HepG2 (cell line): ENCODE data around the gene ZNF780B. TPM values are rescaled to one million over a fixed set of nuclear protein-coding genes. Genes with fewer than 3 reads are reported as not detected.
"Not testable (repeated sequence)": the region's sequence is repeated elsewhere in the genome, so short reads cannot be mapped to it uniquely, and the experiment has no call there.

Experiments used
- ATAC-seq: fragments of 200-7000 bp; cut with Tn5 transposase; 3 replicates; pipeline ENCODE4 v1.9.1; 2020; ENCODE audit warnings: mild to moderate bottlenecking, moderate library complexity
- BruUV-seq: library from RNA; stranded (reverse); fragments of 400-500 nt; replicated peaks from 2 replicates; lab custom pipeline; 2021; lab: Mats Ljungman, UMichigan
- CTCF ChIA-PET: fragments of 300-600 bp; formaldehyde crosslinking; extraction: SDS; loops from one replicate; lab custom pipeline; 2021; ENCODE audit warnings: low total read pairs, inconsistent platforms, low intra/inter-chr PET ratio; lab: Yijun Ruan, JAX
- POLR2A ChIA-PET: fragments of 350-600 bp; sonication (Branson Sonifier 250); formaldehyde crosslinking; loops from one replicate; lab custom pipeline; 2020; ENCODE audit warnings: antibody characterized with exemption, inconsistent platforms; lab: Yijun Ruan, JAX
- DNase-seq: peaks from one replicate; pipeline ENCODE4 v3.0.0-alpha.2; 2015; ENCODE audit warnings: low spot score
- FAIRE-seq: peaks from 3 replicates; lab custom pipeline; 2011; peaks lifted over from hg19 to GRCh38; lab: Jason Lieb, UNC
- H2AFZ ChIP-seq: one replicate; pipeline ENCODE4 v1.6.1; 2011; ENCODE audit warnings: low read length, inconsistent platforms
- H3K27ac ChIP-seq: fragments of 300-600 bp; 3 replicates; pipeline ENCODE4 v1.8.0; 2011; ENCODE audit warnings: mixed run types, mild to moderate bottlenecking, mixed read lengths, low read length, inconsistent platforms; ENCODE audit not compliant: insufficient read depth; ENCODE audit errors: extremely low read length
- H3K27me3 ChIP-seq, 2 experiments: fragments of 200-600 bp in 1 of 2; 2 replicates in 1 of 2; 3 replicates in 1 of 2; pipeline versions ENCODE4 v1.6.0 to v1.8.0; 2011; ENCODE audit warnings: low read length in 2 of 2, mild to moderate bottlenecking in 2 of 2, moderate library complexity in 2 of 2, inconsistent platforms in 1 of 2; ENCODE audit not compliant: insufficient read depth in 2 of 2, control insufficient read depth in 1 of 2
- H3K36me3 ChIP-seq, 2 experiments: fragments of 200-600 bp in 1 of 2; replicated peaks in 1 of 2; 2 replicates in 1 of 2; 3 replicates in 1 of 2; pipeline versions ENCODE4 v1.5.1 to v1.8.0; 2011; ENCODE audit warnings: low read length in 2 of 2, inconsistent platforms in 1 of 2; ENCODE audit not compliant: insufficient read depth in 2 of 2, control insufficient read depth in 1 of 2
- H3K4me1 ChIP-seq: 2 replicates; pipeline ENCODE4 v1.5.1; 2012; ENCODE audit warnings: low read length, inconsistent platforms; ENCODE audit not compliant: insufficient read depth
- H3K4me2 ChIP-seq: 2 replicates; pipeline ENCODE4 v1.6.0; 2011; ENCODE audit warnings: low read depth, low read length, inconsistent platforms
- H3K4me3 ChIP-seq, 3 experiments: fragments of 200-600 bp in 1 of 3; sonication (generic), shearing (Covaris generic) in 1 of 3; replicated peaks in 1 of 3; 2 replicates each; pipeline ENCODE4 v1.5.1; 2011 to 2016; ENCODE audit warnings: low read length in 3 of 3, inconsistent platforms in 2 of 3, low read depth in 2 of 3, mild to moderate bottlenecking in 2 of 3, control low read depth in 1 of 3, mixed read lengths in 1 of 3; ENCODE audit not compliant: insufficient read depth in 1 of 3
- H3K79me2 ChIP-seq: one replicate; pipeline ENCODE4 v1.6.1; 2011; ENCODE audit warnings: low read length, inconsistent platforms; ENCODE audit not compliant: insufficient read depth
- H3K9ac ChIP-seq: 2 replicates; pipeline ENCODE4 v1.6.0; 2011; ENCODE audit warnings: mild to moderate bottlenecking, low read depth, low read length, inconsistent platforms; ENCODE audit not compliant: insufficient read depth
- H3K9me3 ChIP-seq: 2 replicates; pipeline ENCODE4 v1.5.1; 2012; ENCODE audit warnings: mild to moderate bottlenecking, low read length
- H4K20me1 ChIP-seq: 2 replicates; pipeline ENCODE4 v1.6.0; 2011; ENCODE audit warnings: inconsistent platforms, mild to moderate bottlenecking, low read length, moderate library complexity; ENCODE audit not compliant: insufficient read depth
- ELF3 ChIP-seq: IDR thresholded peaks from 2 replicates; pipeline ENCODE4 v1.6.1; 2016; ENCODE audit warnings: missing genetic modification reagents, missing compliant biosample characterization
- GATAD1 ChIP-seq: IDR thresholded peaks from 2 replicates; pipeline ENCODE4 v1.6.1; 2016; ENCODE audit warnings: missing genetic modification reagents, missing compliant biosample characterization
- NCOA1 ChIP-seq: sonication (generic); formaldehyde crosslinking; IDR thresholded peaks from 2 replicates; pipeline ENCODE4 v1.9.0; 2021; ENCODE audit warnings: missing genetic modification reagents
- ZBTB43 ChIP-seq: sonication (generic); formaldehyde crosslinking; conservative IDR thresholded peaks from 2 replicates; pipeline ENCODE4 v1.4.0; 2020; ENCODE audit warnings: missing genetic modification reagents
- ZNF280B ChIP-seq: sonication (generic); formaldehyde crosslinking; IDR thresholded peaks from 2 replicates; pipeline ENCODE4 v1.5.0; 2020; ENCODE audit warnings: missing genetic modification reagents, mild to moderate bottlenecking, borderline replicate concordance
- ZNF547 ChIP-seq: sonication (generic); formaldehyde crosslinking; IDR thresholded peaks from 2 replicates; pipeline ENCODE4 v1.5.1; 2020; ENCODE audit warnings: mild to moderate bottlenecking, missing genetic modification reagents
- ZNF879 ChIP-seq: sonication (generic); formaldehyde crosslinking; IDR thresholded peaks from 2 replicates; pipeline ENCODE4 v1.8.1; 2023; ENCODE audit warnings: missing genetic modification reagents
- WGBS: methylation state at CpG from one replicate; pipeline ENCODE4 v1.1.6; 2017; ENCODE audit warnings: low lambda C conversion rate; 5-methylcytosine and 5-hydroxymethylcytosine counted together
- in situ Hi-C: cut with HindIII; loops from 2 replicates; pipeline ENCODE4 v1.10.0; 2017; ENCODE audit warnings: low pct_unique_long_range_greater_than_20kb; ENCODE audit not compliant: extremely low pct_ligation_motif_present
- intact Hi-C: fragments of 100-400 bp; cut with micrococcal nuclease; formaldehyde crosslinking; loops from one replicate; pipeline ENCODE4 v1.10.0; 2022; ENCODE audit not compliant: unreplicated experiment
- polyA plus RNA-seq, 8 experiments: library from polyadenylated mRNA; depleted of rRNA in 3 of 8; stranded (reverse) in 7 of 8; unstranded in 1 of 8; fragments of >200 nt; fragmentation: Illumina TruSeq in 4 of 8; extraction: Trizol in 4 of 8; gene quantifications; 2 replicates each; pipeline versions ENCODE4 v1.2.1 to v1.2.3, GENCODE V29; 2011 to 2016; ENCODE audit warnings: low read depth in 4 of 8, missing spikeins in 1 of 8, mixed read lengths in 1 of 8; ENCODE audit not compliant: insufficient read depth in 1 of 8
- total RNA-seq, 5 experiments: library from RNA; depleted of rRNA; stranded (reverse); fragments of >200 nt; fragmentation: Illumina TruSeq; extraction: Trizol; gene quantifications; 2 replicates each; pipeline ENCODE4 v1.2.3, GENCODE V29; 2016; ENCODE audit warnings: low read depth in 1 of 5

Gene ZNF780B
- total and polyA plus RNA-seq, 2 of the 13 experiments (the other 11 are each of a cell fraction or from before 2014, with no cell fraction given), result 6.6 to 21.9 TPM

- DNase-seq, intact Hi-C loops, H3K9ac ChIP-seq, H4K20me1 ChIP-seq, H3K36me3 ChIP-seq, H2AFZ ChIP-seq, H3K4me1 ChIP-seq, H3K27ac ChIP-seq, in situ Hi-C loops, ATAC-seq, FAIRE-seq, POLR2A ChIA-PET, BruUV-seq, H3K79me2 ChIP-seq, H3K4me2 ChIP-seq, CTCF ChIA-PET, H3K4me3 ChIP-seq, H3K27me3 ChIP-seq: not testable (repeated sequence)
- peaks cover 39% of the 10 kb centered on the region for H3K9me3 ChIP-seq
- WGBS, result 97% methylated on average over 3 of the region's 3 CpGs
Measured at GRCh38 chr19:40038047-40038446, 18.0 kb downstream of the ZNF780B start.

- H3K36me3 ChIP-seq, result no peaks in the 10 kb centered on the region; a peak in 1 of 5 replicates
- H3K9me3 ChIP-seq, result peaks cover 56% of the 10 kb centered on the region
- no TSS peak for BruUV-seq
- intact Hi-C loops, result no loop called here
- H2AFZ ChIP-seq, result no peak overlapping the region
- in situ Hi-C loops, result no loop called here
- no peaks in the 10 kb centered on the region for H3K27me3 ChIP-seq
- H3K9ac ChIP-seq, result no peak overlapping the region
- H3K79me2 ChIP-seq, result no peaks in the 10 kb centered on the region
- TF ChIP-seq GATAD1 (no peak), ZBTB43 (CRISPR knock-in tag) (no peak), ELF3 (no peak), NCOA1 (CRISPR knock-in tag) (no peak), ZNF547 (CRISPR knock-in tag) (no peak), ZNF879 (CRISPR knock-in tag) (no peak), ZNF280B (no peak)
- H3K4me2 ChIP-seq, result no peak overlapping the region
- no peak for DNase-seq
- no peak for FAIRE-seq
- ChIA-PET POLR2A (no interaction called here), CTCF (no interaction called here)
- no peaks in the 10 kb centered on the region for H3K4me1 ChIP-seq
- no peak overlapping the region for H3K4me3 ChIP-seq
- 88% methylated on average over 4 of the region's 4 CpGs for WGBS
- H3K27ac ChIP-seq, result no peak overlapping the region
- H4K20me1 ChIP-seq, result no peaks in the 10 kb centered on the region
- no peak for ATAC-seq
Measured at GRCh38 chr19:40035996-40036395, 20.0 kb downstream of the ZNF780B start.
